PC-9 (cell line): ENCODE measurements around the gene TTC1. TPM values are rescaled to one million over a fixed set of nuclear protein-coding genes. Genes with fewer than 3 reads are reported as not detected.

Experiments used
- BruUV-seq: library from RNA; stranded (reverse); fragments of 400-500 nt; replicated peaks from 2 replicates; lab custom pipeline; 2021; lab: Mats Ljungman, UMichigan
- CTCF ChIA-PET: fragments of 300-600 bp; sonication (Branson Sonifier 250); formaldehyde crosslinking; loops from one replicate; lab custom pipeline; 2022; ENCODE audit warnings: antibody characterized with exemption; lab: Charles Lee
- POLR2A ChIA-PET: fragments of 300-600 bp; sonication (Branson Sonifier 250); formaldehyde crosslinking; loops from one replicate; lab custom pipeline; 2022; ENCODE audit warnings: antibody characterized with exemption; ENCODE audit not compliant: unreplicated experiment; lab: Charles Lee
- DNase-seq, 2 experiments: peaks; one replicate each; pipeline versions ENCODE4 v3.0.0 to v3.0.0-alpha.2; 2015 to 2022; ENCODE audit warnings: mixed read lengths in 1 of 2
- H2AFZ ChIP-seq: fragments of 200-600 bp; sonication (generic); 2 replicates; pipeline ENCODE4 v1.8.1; 2017; ENCODE audit warnings: antibody characterized with exemption
- H3F3A ChIP-seq: fragments of 200-600 bp; sonication (generic); 2 replicates; pipeline ENCODE4 v1.8.1; 2017; ENCODE audit warnings: antibody characterized with exemption, mild to moderate bottlenecking, low read depth; ENCODE audit not compliant: insufficient read depth
- H3K27ac ChIP-seq: fragments of 200-600 bp; sonication (generic); 2 replicates; pipeline ENCODE4 v1.6.1; 2016; ENCODE audit warnings: mixed run types
- H3K27me3 ChIP-seq: fragments of 200-600 bp; sonication (generic); 2 replicates; pipeline ENCODE4 v1.6.1; 2016; ENCODE audit warnings: low read depth, mixed run types; ENCODE audit not compliant: insufficient read depth
- H3K36me3 ChIP-seq: fragments of 200-600 bp; sonication (generic); 2 replicates; pipeline ENCODE4 v1.6.1; 2016; ENCODE audit warnings: low read depth, mixed run types
- H3K4me1 ChIP-seq: fragments of 200-600 bp; sonication (generic); replicated peaks from 2 replicates; pipeline ENCODE4 v1.6.1; 2016; ENCODE audit warnings: mixed run types; ENCODE audit not compliant: insufficient read depth
- H3K4me2 ChIP-seq: fragments of 200-600 bp; sonication (generic); 2 replicates; pipeline ENCODE4 v1.6.1; 2017; ENCODE audit warnings: mixed run types
- H3K4me3 ChIP-seq: fragments of 200-600 bp; sonication (generic); 2 replicates; pipeline ENCODE4 v1.6.1; 2016; ENCODE audit warnings: mixed run types
- H3K79me2 ChIP-seq: fragments of 200-600 bp; sonication (generic); 2 replicates; pipeline ENCODE4 v1.6.1; 2017; ENCODE audit warnings: low read depth, mixed run types
- H3K9me2 ChIP-seq: fragments of 200-600 bp; sonication (generic); 2 replicates; pipeline ENCODE4 v1.8.1; 2017; ENCODE audit warnings: mild to moderate bottlenecking; ENCODE audit not compliant: insufficient read depth
- H3K9me3 ChIP-seq: fragments of 200-600 bp; sonication (generic); 2 replicates; pipeline ENCODE4 v1.8.1; 2016; ENCODE audit warnings: low read depth; ENCODE audit not compliant: insufficient read depth
- H4K20me1 ChIP-seq: fragments of 200-600 bp; sonication (generic); 2 replicates; pipeline ENCODE4 v1.8.1; 2017; ENCODE audit not compliant: insufficient read depth
- CTCF ChIP-seq: fragments of 200-600 bp; sonication (generic); conservative IDR thresholded peaks from 2 replicates; pipeline ENCODE4 v1.6.1; 2017; ENCODE audit warnings: mixed run types, antibody characterized with exemption, mild to moderate bottlenecking, moderate library complexity
- EZH2 ChIP-seq: fragments of 200-600 bp; sonication (generic); IDR thresholded peaks from 2 replicates; pipeline ENCODE4 v1.8.0; 2017; ENCODE audit warnings: antibody characterized with exemption, low read depth
- intact Hi-C: fragments of 100-400 bp; cut with micrococcal nuclease; formaldehyde crosslinking; loops from one replicate; pipeline ENCODE4 v1.10.0; 2022; ENCODE audit not compliant: unreplicated experiment
- total RNA-seq: library from RNA; stranded (reverse); gene quantifications from 2 replicates; pipeline ENCODE4 v1.2.3, GENCODE V29; 2021

The TTC1 gene
- total RNA-seq, 1 experiment from 2014 or later = 68.5 TPM

- no peaks in the 10 kb centered on the region for H3K9me3 ChIP-seq
- TF ChIP-seq EZH2 (no peak), CTCF (no peak)
- ChIA-PET CTCF (no interaction called here), POLR2A (no interaction called here)
- H4K20me1 ChIP-seq = no peaks in the 10 kb centered on the region
- H3K9me2 ChIP-seq = no peaks in the 10 kb centered on the region
- no peaks in the 10 kb centered on the region for H3K27me3 ChIP-seq
- H3K79me2 ChIP-seq = no peaks in the 10 kb centered on the region
- no TSS peak for BruUV-seq
- H2AFZ ChIP-seq = no peak overlapping the region
- H3K4me1 ChIP-seq = 0 out of 2 replicates have a peak, but pooled peaks cover 5% of the 10 kb centered on the region
- intact Hi-C loops = no loop called here
- H3K4me2 ChIP-seq = no peak overlapping the region
- H3K4me3 ChIP-seq = no peak overlapping the region
- no peak for DNase-seq
- H3K27ac ChIP-seq = no peak overlapping the region
- no peaks in the 10 kb centered on the region for H3K36me3 ChIP-seq
- 0 out of 2 replicates have a peak, but pooled peaks cover under 1% of the 10 kb centered on the region for H3F3A ChIP-seq
Measured at GRCh38 chr5:159969966-159970365, 39.0 kb upstream of the TTC1 start.

DNA sequence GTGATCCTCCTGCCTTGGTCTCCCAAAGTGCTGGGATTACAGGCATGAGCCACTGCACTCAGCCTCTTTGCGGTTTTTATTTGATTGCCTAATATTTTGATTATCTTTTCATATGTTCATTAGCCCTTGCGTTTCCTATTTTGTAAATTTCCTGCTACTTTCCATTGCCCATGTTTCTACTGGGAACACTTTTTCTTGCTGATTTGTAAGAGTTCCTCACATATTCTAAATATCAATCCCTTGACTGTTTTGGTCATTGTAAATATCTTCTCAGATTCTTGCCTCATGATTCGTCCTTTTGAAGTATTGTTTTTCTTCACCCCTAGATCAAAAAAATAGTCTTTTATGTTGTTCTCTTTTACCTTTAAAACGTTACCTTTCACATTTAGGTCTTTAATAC is 37.9 kb upstream of the TTC1 start:
- Histone ChIP-seq H2AFZ (no peak overlapping the region), H3K79me2 (no peaks in the 10 kb centered on the region), H3K4me3 (no peak overlapping the region), H4K20me1 (no peaks in the 10 kb centered on the region), H3K4me1 (peaks cover 16% of the 10 kb centered on the region), H3K27ac (no peak overlapping the region), H3K36me3 (no peaks in the 10 kb centered on the region), H3F3A (peaks cover 5% of the 10 kb centered on the region; the same call in 1 of the 2 replicates), H3K9me3 (no peaks in the 10 kb centered on the region), H3K4me2 (no peak overlapping the region), H3K9me2 (no peaks in the 10 kb centered on the region), H3K27me3 (no peaks in the 10 kb centered on the region)
- DNase-seq = peak in 1 of 2 experiments; percentile 56
- no TSS peak for BruUV-seq
- TF ChIP-seq CTCF (no peak), EZH2 (no peak)
- POLR2A ChIA-PET = no interaction called here
- CTCF ChIA-PET = no interaction called here
- intact Hi-C loops = no loop called here

GRCh38 chr5:159971514-159971913 is 37.4 kb upstream of the TTC1 start:
- no peak overlapping the region for H3K4me3 ChIP-seq

More at GRCh38 chr5:159971514-159971913, 37.4 kb upstream of the TTC1 start:
- Histone ChIP-seq H3K36me3 (no peaks in the 10 kb centered on the region), H3K9me3 (no peaks in the 10 kb centered on the region), H2AFZ (no peak overlapping the region), H3F3A (peaks cover 5% of the 10 kb centered on the region; the same call in 1 of the 2 replicates), H3K27me3 (no peaks in the 10 kb centered on the region), H3K9me2 (no peaks in the 10 kb centered on the region), H3K27ac (no peak overlapping the region), H3K4me1 (peaks cover 16% of the 10 kb centered on the region), H3K4me2 (no peak overlapping the region), H4K20me1 (no peaks in the 10 kb centered on the region), H3K79me2 (no peaks in the 10 kb centered on the region)
- intact Hi-C loops = no loop called here
- CTCF ChIA-PET = interaction anchor here (0.5 kb wide), 1 partner anchor 9 kb away, joined by 4 read pairs; no protein-coding TSS in a partner anchor
- DNase-seq = no peak
- TF ChIP-seq CTCF = no peak
- no peak for TF ChIP-seq EZH2
- POLR2A ChIA-PET = no interaction called here
- BruUV-seq = no TSS peak
